HL-60 (cell line): Measurements from ENCODE around the gene CELF1.

ENCODE experiments used
- GABPA ChIP-seq: IDR thresholded peaks from 2 replicates; pipeline ENCODE4 v1.6.1; 2012; ENCODE audit warnings: low read depth
- POLR2AphosphoS5 ChIP-seq: IDR thresholded peaks from 2 replicates; pipeline ENCODE4 v1.6.1; 2012; ENCODE audit warnings: low read depth
- TF ChIP-seq, protein P1 (sequence below): IDR thresholded peaks from one replicate; pipeline ENCODE4 v1.5.1; 2011; ENCODE audit warnings: low read length, control low read depth, inconsistent platforms; ENCODE audit not compliant: insufficient read depth
- TF ChIP-seq, protein P2 (sequence below): IDR thresholded peaks from 2 replicates; pipeline ENCODE4 v1.6.1; 2012; ENCODE audit warnings: low read depth; ENCODE audit not compliant: insufficient replicate concordance

DNA sequence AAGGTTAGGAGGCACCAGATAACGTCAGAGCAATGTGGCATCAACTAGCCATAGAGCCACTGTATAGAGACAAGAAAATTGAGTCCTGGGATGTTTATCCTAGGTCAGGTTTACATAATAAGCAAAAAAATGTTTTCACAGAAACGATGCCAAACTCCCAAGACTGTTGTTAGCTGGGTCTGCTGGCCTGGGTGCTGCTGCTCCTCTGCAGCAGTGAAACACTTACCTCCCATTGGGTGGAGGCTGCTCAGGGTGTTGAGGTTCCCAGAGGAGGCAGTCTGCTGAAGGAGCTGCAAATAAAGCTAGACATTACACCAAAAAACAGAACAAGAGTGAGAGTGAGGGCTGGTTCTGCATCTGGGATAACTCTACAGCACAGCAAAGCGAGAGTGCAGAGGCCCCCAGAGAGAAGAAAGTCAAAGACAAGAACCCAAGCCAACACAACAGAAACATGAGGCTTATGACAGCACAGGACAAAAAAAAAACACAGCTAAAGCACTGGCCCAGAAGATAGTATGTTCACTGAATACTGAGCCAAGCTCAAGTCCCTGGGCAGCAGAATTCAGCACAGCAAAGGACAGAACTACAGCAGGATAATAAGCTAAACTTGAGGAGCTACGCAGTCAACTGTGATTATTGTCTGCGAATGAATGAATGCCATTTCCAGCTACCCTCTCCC lies 74.1 kb downstream of the CELF1 start:
- TF ChIP-seq, protein P1, sequence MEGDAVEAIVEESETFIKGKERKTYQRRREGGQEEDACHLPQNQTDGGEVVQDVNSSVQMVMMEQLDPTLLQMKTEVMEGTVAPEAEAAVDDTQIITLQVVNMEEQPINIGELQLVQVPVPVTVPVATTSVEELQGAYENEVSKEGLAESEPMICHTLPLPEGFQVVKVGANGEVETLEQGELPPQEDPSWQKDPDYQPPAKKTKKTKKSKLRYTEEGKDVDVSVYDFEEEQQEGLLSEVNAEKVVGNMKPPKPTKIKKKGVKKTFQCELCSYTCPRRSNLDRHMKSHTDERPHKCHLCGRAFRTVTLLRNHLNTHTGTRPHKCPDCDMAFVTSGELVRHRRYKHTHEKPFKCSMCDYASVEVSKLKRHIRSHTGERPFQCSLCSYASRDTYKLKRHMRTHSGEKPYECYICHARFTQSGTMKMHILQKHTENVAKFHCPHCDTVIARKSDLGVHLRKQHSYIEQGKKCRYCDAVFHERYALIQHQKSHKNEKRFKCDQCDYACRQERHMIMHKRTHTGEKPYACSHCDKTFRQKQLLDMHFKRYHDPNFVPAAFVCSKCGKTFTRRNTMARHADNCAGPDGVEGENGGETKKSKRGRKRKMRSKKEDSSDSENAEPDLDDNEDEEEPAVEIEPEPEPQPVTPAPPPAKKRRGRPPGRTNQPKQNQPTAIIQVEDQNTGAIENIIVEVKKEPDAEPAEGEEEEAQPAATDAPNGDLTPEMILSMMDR, result no peak
- TF ChIP-seq, protein P2, sequence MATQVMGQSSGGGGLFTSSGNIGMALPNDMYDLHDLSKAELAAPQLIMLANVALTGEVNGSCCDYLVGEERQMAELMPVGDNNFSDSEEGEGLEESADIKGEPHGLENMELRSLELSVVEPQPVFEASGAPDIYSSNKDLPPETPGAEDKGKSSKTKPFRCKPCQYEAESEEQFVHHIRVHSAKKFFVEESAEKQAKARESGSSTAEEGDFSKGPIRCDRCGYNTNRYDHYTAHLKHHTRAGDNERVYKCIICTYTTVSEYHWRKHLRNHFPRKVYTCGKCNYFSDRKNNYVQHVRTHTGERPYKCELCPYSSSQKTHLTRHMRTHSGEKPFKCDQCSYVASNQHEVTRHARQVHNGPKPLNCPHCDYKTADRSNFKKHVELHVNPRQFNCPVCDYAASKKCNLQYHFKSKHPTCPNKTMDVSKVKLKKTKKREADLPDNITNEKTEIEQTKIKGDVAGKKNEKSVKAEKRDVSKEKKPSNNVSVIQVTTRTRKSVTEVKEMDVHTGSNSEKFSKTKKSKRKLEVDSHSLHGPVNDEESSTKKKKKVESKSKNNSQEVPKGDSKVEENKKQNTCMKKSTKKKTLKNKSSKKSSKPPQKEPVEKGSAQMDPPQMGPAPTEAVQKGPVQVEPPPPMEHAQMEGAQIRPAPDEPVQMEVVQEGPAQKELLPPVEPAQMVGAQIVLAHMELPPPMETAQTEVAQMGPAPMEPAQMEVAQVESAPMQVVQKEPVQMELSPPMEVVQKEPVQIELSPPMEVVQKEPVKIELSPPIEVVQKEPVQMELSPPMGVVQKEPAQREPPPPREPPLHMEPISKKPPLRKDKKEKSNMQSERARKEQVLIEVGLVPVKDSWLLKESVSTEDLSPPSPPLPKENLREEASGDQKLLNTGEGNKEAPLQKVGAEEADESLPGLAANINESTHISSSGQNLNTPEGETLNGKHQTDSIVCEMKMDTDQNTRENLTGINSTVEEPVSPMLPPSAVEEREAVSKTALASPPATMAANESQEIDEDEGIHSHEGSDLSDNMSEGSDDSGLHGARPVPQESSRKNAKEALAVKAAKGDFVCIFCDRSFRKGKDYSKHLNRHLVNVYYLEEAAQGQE, result no peak
- TF ChIP-seq POLR2AphosphoS5 (no peak), GABPA (no peak)
